ENCODE data around the gene SORCS1.
"Not testable (repeated sequence)": the region's sequence is repeated elsewhere in the genome, so short reads cannot be mapped to it uniquely, and the experiment has no call there.

The SORCS1 gene

GRCh38 chr10:107051769-107052168, 112.7 kb downstream of the SORCS1 start:
- DNase-seq (ENCODE audit: low read depth, low spot score): no peak

- no peak for DNase-seq (ENCODE audit: low read depth, low spot score)
Observed at GRCh38 chr10:107043461-107043860, 121.0 kb downstream of the SORCS1 start.

GRCh38 chr10:107037192-107038122, 127.0 kb downstream of the SORCS1 start:
- DNase-seq (ENCODE audit: low read depth, low spot score): no peak

- no peak for DNase-seq (ENCODE audit: low read depth, low spot score)
Observed at GRCh38 chr10:107033799-107034422, 130.6 kb downstream of the SORCS1 start.

GRCh38 chr10:107032700-107033401, 131.7 kb downstream of the SORCS1 start:
- no peak for DNase-seq (ENCODE audit: low read depth, low spot score)

GRCh38 chr10:107031931-107032699, 132.4 kb downstream of the SORCS1 start:
- DNase-seq (ENCODE audit: low read depth, low spot score): no peak

- DNase-seq (ENCODE audit: low read depth, low spot score): no peak
Observed at GRCh38 chr10:107028236-107028635, 136.3 kb downstream of the SORCS1 start.

GRCh38 chr10:107025676-107026075, 138.8 kb downstream of the SORCS1 start:
- no peak for DNase-seq (ENCODE audit: low read depth, low spot score)

GRCh38 chr10:107024033-107024432, 140.5 kb downstream of the SORCS1 start:
- DNase-seq (ENCODE audit: low read depth, low spot score): not testable (repeated sequence)

GRCh38 chr10:107022600-107023354, 141.7 kb downstream of the SORCS1 start:
- no peak for DNase-seq (ENCODE audit: low read depth, low spot score)

GRCh38 chr10:107019154-107019553, 145.4 kb downstream of the SORCS1 start:
- DNase-seq (ENCODE audit: low read depth, low spot score): no peak

GRCh38 chr10:107013258-107014006, 151.1 kb downstream of the SORCS1 start:
- no peak for DNase-seq (ENCODE audit: low read depth, low spot score)

GRCh38 chr10:107011992-107012391, 152.5 kb downstream of the SORCS1 start:
- DNase-seq (ENCODE audit: low read depth, low spot score): no peak

GRCh38 chr10:107011105-107011504, 153.4 kb downstream of the SORCS1 start:
- no peak for DNase-seq (ENCODE audit: low read depth, low spot score)

- DNase-seq (ENCODE audit: low read depth, low spot score): no peak
Observed at GRCh38 chr10:107010531-107010930, 154.0 kb downstream of the SORCS1 start.

GRCh38 chr10:107004362-107004761, 160.1 kb downstream of the SORCS1 start:
- DNase-seq (ENCODE audit: low read depth, low spot score): no peak

- no peak for DNase-seq (ENCODE audit: low read depth, low spot score)
Observed at GRCh38 chr10:107002068-107002467, 162.4 kb downstream of the SORCS1 start.

GRCh38 chr10:106999118-106999707, 165.3 kb downstream of the SORCS1 start:
- DNase-seq (ENCODE audit: low read depth, low spot score): no peak

GRCh38 chr10:106997721-106998120, 166.8 kb downstream of the SORCS1 start:
- no peak for DNase-seq (ENCODE audit: low read depth, low spot score)

GRCh38 chr10:106996510-106996909, 168.0 kb downstream of the SORCS1 start:
- DNase-seq (ENCODE audit: low read depth, low spot score): no peak
